Activated CD4-positive, alpha-beta memory T cell treated with anti-CD3 and anti-CD28 coated beads, Interleukin-2, amount 10 ng/mL, durations not matched to agents 7 days and 5 days (primary cell): ENCODE measurements around the gene PKD1L1. TPM values are rescaled to one million over a fixed set of nuclear protein-coding genes. Genes with fewer than 3 reads are reported as not detected.

ENCODE experiments used
- CTCF ChIA-PET: fragments of 350-600 bp; sonication (Branson Sonifier 250); formaldehyde crosslinking; loops from one replicate; lab custom pipeline; 2021; ENCODE audit warnings: antibody characterized with exemption, inconsistent platforms; lab: Charles Lee
- POLR2A ChIA-PET: fragments of 350-600 bp; sonication (Branson Sonifier 250); formaldehyde crosslinking; loops from one replicate; lab custom pipeline; 2021; ENCODE audit warnings: antibody characterized with exemption; lab: Charles Lee
- DNase-seq: peaks from one replicate; pipeline ENCODE4 v3.0.0-alpha.2; 2020
- H3K27ac Mint-ChIP-seq: one replicate; pipeline ENCODE4 v1.8.0; 2021; ENCODE audit warnings: mild to moderate bottlenecking, mixed read lengths
- H3K27me3 Mint-ChIP-seq: one replicate; pipeline ENCODE4 v1.8.0; 2021; ENCODE audit warnings: mixed read lengths
- H3K36me3 Mint-ChIP-seq: one replicate; pipeline ENCODE4 v1.8.0; 2021; ENCODE audit warnings: low read depth, mixed read lengths
- H3K4me1 Mint-ChIP-seq: one replicate; pipeline ENCODE4 v1.8.0; 2021; ENCODE audit warnings: mixed read lengths
- H3K4me3 Mint-ChIP-seq: one replicate; pipeline ENCODE4 v1.8.0; 2021; ENCODE audit warnings: mild to moderate bottlenecking, mixed read lengths
- H3K9me3 Mint-ChIP-seq: one replicate; pipeline ENCODE4 v1.8.0; 2021; ENCODE audit warnings: mixed read lengths
- total RNA-seq, 2 experiments: library from RNA; stranded (reverse); gene quantifications; one replicate each; pipeline ENCODE4 v1.2.3, GENCODE V29; 2021

PKD1L1 gene
- total RNA-seq, 2 experiments from 2014 or later: 0.05 to 0.48 TPM

DNA sequence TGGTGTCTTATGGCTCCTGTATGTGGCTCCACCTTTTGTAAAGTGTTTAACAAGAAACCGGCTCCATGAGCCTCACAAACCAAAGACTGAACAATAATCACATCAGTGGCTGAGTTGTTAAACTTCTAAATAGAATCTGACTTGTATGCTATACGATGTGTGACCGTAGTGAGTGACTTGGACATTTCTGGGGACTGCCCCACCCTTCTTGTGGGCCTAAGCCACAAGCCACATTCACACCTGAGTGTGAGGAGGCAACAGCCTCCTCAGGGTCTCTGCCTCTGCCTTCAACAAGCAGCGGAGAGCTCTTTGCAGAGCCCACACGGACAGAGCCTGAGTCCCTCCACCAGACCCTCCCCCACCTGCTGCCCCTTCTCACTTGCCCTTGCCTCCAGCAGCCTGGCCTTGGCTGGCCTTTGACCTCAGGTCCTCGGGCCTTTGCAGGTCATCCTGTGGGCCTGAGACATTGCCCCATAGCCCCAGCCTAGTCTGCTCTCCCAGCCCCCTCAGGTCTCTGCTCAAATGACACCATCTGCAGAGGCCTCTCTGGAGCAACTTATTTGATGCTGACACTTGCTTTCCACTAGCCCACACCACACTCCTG is 209.6 kb downstream of the PKD1L1 start:
- Mint-ChIP-seq H3K36me3 (no peaks in the 10 kb centered on the region), H3K27ac (no peak overlapping the region), H3K27me3 (no peaks in the 10 kb centered on the region), H3K4me1 (no peaks in the 10 kb centered on the region), H3K4me3 (no peak overlapping the region), H3K9me3 (no peaks in the 10 kb centered on the region)
- CTCF ChIA-PET: no interaction called here
- POLR2A ChIA-PET: no interaction called here
- DNase-seq: no peak

DNA sequence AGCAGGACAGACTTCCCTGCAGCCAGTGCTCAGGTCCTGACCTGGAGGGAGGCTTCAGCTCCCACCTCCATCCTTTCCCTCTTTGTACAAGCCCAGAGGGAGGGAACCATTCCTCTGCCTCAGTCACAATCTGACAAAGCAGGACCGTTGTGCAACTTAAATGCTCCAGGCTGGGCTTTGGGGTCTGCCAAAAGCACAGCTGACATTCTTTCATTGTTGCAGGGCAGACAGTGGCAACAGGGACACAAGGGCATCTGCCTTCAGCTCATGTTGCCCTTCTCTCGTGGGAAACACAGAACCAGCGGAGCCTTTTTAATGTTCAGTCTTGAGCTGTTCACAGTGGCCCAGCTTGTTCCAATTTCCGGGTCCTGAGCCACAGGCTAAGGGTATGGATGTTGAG is 210.7 kb downstream of the PKD1L1 start:
- Mint-ChIP-seq H3K36me3 (no peaks in the 10 kb centered on the region), H3K27ac (no peak overlapping the region), H3K4me1 (no peaks in the 10 kb centered on the region), H3K4me3 (no peak overlapping the region), H3K27me3 (no peaks in the 10 kb centered on the region), H3K9me3 (no peaks in the 10 kb centered on the region)
- no peak for DNase-seq
- ChIA-PET POLR2A (no interaction called here), CTCF (no interaction called here)

DNA sequence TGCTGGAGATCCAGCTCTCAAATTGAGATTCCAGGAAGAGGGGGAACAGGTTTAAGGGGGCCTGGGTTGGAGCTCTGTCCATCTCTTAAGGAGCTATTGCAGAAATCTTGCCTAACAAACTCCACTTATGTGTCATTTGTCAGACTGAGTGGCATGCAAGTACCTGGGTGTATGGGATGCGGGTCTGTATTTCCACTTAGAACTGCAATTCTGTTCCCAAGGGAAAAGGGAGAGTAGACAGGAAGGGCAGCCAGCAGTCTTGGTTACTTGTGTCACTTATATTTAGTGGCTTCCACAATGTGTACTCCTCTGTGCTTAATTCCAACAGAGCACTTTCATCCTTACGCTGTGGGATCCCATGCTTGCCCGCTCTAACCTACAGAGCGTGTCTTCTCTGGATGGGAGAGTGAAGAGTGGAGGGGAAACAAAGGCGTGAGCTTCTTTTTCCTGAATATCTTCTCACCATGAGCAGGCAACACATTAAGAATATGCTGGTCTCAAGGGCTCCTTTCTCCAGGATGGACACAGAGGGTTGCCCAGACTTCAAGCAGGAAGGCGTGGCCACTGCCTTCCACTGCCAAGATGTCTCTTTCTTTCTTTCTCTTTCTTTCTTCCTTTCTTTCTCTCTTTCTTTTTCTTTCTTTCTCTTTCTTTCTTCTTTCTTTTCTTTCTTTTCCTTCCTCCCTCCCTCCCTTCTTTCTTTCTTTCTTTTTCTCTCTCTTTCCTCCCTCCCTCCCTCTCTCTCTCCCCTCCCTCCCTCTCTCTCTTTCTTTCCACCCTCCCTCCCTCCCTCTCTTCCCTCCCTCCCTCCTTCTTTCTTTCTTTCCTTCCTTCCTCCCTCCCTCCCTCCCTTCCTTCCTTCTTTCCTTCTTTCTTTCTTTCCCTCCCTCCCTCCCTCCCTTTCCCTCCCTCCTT is 212.6 kb downstream of the PKD1L1 start:
- DNase-seq: no peak
- no peaks in the 10 kb centered on the region for H3K27me3 Mint-ChIP-seq
- ChIA-PET CTCF (no interaction called here), POLR2A (no interaction called here)
- H3K36me3 Mint-ChIP-seq: no peaks in the 10 kb centered on the region
- no peak overlapping the region for H3K4me3 Mint-ChIP-seq
- H3K9me3 Mint-ChIP-seq: no peaks in the 10 kb centered on the region
- no peaks in the 10 kb centered on the region for H3K4me1 Mint-ChIP-seq
- no peak overlapping the region for H3K27ac Mint-ChIP-seq

DNA sequence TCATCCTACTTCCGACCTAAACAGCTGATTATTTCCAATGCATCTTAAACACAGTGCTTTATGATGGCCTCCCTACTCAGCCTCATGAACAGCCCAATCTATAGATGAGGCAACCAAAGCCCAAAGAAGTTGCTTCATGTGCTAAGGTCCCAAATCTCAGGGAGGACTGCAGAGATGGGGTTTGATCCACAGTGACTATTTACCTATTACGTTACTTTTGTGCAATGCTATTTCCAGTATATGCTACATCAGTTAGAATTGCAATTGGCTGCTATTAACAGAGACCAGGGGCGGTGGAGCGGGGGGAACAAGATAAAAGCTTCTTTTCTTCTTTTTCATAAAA is 213.3 kb downstream of the PKD1L1 start:
- no peak overlapping the region for H3K27ac Mint-ChIP-seq
- no peak for DNase-seq
- no peaks in the 10 kb centered on the region for H3K9me3 Mint-ChIP-seq
- CTCF ChIA-PET: no interaction called here
- H3K4me3 Mint-ChIP-seq: no peak overlapping the region
- H3K27me3 Mint-ChIP-seq: no peaks in the 10 kb centered on the region
- POLR2A ChIA-PET: no interaction called here
- no peaks in the 10 kb centered on the region for H3K36me3 Mint-ChIP-seq
- H3K4me1 Mint-ChIP-seq: no peaks in the 10 kb centered on the region

DNA sequence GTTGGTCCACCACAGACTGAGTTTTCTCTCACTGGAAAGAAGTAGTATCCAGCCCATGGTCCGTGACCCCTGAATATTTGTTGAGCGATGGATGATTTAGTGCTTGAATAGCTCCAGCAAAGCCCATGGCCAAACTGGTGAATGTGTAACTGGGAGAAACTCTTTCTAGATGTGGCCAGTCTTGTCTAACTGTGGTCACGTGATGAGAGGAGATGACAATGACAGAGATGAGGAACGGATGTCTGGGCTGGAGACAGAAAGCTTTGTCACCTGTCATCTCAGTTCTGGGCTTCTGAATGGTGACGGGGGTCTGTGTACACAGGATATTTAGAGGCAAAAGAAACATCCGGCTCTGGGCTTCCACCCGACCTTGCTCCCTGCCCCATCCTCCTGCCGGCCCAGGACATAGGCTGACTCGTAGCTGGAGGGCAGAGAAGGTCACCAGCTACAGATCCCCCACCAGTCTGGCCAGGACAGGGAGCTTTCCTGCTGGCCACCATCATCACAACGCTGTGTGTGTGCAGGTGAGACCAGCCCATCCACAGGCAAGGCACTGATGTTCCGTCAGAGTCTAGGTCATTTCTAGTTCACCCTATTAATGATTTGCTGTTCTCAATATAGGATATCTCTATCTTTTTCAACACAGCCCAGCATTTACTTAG is 213.8 kb downstream of the PKD1L1 start:
- H3K4me1 Mint-ChIP-seq: no peaks in the 10 kb centered on the region
- no peaks in the 10 kb centered on the region for H3K27me3 Mint-ChIP-seq
- DNase-seq: no peak
- H3K4me3 Mint-ChIP-seq: no peak overlapping the region
- POLR2A ChIA-PET: no interaction called here
- no peak overlapping the region for H3K27ac Mint-ChIP-seq
- no peaks in the 10 kb centered on the region for H3K9me3 Mint-ChIP-seq
- CTCF ChIA-PET: no interaction called here
- no peaks in the 10 kb centered on the region for H3K36me3 Mint-ChIP-seq

DNA sequence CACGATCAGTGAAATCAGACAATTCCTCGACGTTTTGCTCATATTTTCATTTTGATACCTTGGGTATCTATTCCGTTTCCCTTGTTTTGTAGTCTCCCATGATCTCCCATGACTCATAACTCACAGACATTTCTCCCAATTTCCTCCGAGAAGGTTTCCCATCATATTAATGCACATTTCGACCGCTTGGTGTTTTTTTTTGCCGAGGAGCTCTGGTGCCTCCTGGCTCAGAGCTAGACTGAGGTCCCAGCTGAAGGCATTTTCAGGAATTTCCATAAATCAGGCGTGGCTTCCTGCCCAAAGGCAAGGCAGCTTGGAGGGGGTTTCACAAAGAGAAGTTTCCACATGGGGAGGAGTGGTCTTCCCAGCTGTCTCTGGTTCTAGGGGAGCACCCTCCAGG is 218.1 kb downstream of the PKD1L1 start:
- no peaks in the 10 kb centered on the region for H3K36me3 Mint-ChIP-seq
- ChIA-PET CTCF (no interaction called here), POLR2A (no interaction called here)
- no peak overlapping the region for H3K4me3 Mint-ChIP-seq
- no peaks in the 10 kb centered on the region for H3K4me1 Mint-ChIP-seq
- no peak for DNase-seq
- no peaks in the 10 kb centered on the region for H3K9me3 Mint-ChIP-seq
- no peak overlapping the region for H3K27ac Mint-ChIP-seq
- H3K27me3 Mint-ChIP-seq: no peaks in the 10 kb centered on the region

DNA sequence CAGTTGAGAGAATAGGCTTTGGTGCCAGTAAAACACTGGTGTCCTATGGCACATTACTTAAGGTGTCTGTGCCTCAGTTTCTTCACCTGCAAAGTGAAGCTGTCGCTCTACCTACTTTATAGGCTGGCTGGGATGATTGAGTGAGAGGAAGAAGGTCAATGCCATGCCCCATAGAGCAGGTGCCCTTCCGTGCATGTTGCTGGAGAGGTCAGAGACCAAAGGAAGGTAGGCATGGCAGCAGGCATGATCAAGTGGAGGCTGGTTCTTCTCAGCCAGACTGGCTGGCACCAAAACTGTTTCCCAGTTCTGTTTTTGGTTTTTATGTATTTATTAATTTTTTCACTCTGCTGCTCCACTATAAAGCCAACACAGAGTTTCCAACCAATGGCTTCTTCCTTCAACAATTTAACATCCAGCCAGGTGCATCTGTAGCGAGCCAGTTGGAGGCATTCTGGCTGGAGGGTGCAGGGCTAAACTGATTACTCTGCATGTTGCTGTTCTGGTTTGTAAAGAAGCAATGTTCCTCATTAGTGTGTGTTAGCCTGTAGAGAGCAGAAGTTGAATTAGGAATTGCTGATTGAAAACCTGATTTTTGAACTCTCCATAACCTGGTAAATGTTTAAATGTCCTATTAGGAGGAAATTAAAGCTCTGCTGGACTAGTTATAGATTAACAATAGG is 222.1 kb downstream of the PKD1L1 start:
- no peak for DNase-seq
- no peaks in the 10 kb centered on the region for H3K4me1 Mint-ChIP-seq
- ChIA-PET POLR2A (no interaction called here), CTCF (no interaction called here)
- H3K27me3 Mint-ChIP-seq: no peaks in the 10 kb centered on the region
- H3K36me3 Mint-ChIP-seq: no peaks in the 10 kb centered on the region
- no peak overlapping the region for H3K4me3 Mint-ChIP-seq
- H3K27ac Mint-ChIP-seq: no peak overlapping the region
- no peaks in the 10 kb centered on the region for H3K9me3 Mint-ChIP-seq

DNA sequence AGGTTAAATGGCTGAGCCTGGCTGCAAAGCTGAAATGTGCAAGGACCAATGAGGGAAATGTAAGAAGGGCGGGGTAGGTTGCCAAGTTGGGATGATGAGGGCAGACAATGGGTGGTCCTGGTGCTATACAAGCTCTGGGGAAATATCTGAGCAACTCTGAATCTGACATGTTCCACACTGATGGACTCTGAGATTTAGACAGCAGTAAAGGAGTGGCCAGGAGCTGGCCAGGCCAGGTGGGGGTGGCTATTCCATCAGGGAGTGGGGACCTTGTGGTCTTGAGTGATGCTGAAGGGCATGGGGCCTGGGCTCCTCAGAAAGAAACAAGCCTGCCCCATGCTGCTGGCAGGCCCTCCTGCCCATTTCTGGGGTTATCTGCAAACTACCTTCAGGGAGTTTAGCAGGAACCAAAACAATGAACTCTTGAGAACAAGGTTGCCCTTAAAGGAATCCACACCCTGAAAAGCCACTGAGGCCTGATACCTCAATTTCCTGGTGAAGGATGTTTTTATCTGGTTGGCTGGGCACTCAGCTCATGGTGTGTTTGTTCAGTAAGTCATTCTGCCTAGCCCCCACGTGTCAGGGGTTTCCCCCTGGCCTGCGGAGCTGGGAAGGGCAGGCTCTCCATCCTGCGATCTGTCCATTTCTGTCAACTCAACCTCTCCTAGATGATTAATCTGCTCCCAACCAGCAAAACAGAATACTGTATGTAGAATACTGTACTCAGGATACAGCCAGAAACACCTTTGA is 223.1 kb downstream of the PKD1L1 start:
- Mint-ChIP-seq H3K4me1 (no peaks in the 10 kb centered on the region), H3K36me3 (no peaks in the 10 kb centered on the region), H3K27me3 (no peaks in the 10 kb centered on the region), H3K4me3 (no peak overlapping the region), H3K9me3 (no peaks in the 10 kb centered on the region), H3K27ac (no peak overlapping the region)
- no peak for DNase-seq
- ChIA-PET POLR2A (no interaction called here), CTCF (no interaction called here)

Other genes starting within 250 kb of the PKD1L1 start
- gene HUS1, start 31.1 kb upstream of the PKD1L1 start, total RNA-seq: 10 to 100 TPM; 34.1 to 35.0 TPM
- not detected for gene SUN3, start 80.6 kb upstream of the PKD1L1 start, total RNA-seq
- gene C7orf57, start 87.1 kb upstream of the PKD1L1 start, total RNA-seq: under 1 TPM; 0.28 to 0.33 TPM
- 100 to 1,000 TPM; 148 to 154 TPM for gene UPP1, start 140.8 kb upstream of the PKD1L1 start, total RNA-seq
- gene ABCA13, start 223.0 kb upstream of the PKD1L1 start, total RNA-seq: not detected